COLO829 (cell line): ENCODE measurements around the gene CAMKK2.
"Not testable (repeated sequence)": the region's sequence is repeated elsewhere in the genome, so short reads cannot be mapped to it uniquely, and the experiment has no call there.

ENCODE experiments used
- DNase-seq: peaks from one replicate; pipeline ENCODE4 v3.0.0; 2012; ENCODE audit warnings: low spot score

The CAMKK2 gene

DNA sequence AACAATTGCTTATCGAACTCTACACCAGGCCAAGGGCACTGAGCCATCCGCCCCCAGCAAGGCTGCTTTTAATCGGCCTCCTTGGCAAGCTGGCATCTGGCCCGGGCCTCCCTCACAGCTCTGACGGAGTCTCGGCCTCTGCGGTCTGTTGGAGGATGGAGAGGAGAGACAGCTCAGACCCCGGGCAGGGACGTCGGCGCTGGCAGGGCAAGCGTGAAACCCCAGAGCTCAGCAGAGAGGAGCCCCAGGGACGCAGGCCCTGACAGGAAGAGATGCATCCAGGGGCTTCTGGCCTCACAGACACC, 17.5 kb downstream of the CAMKK2 start:
- peak; percentile 62 for DNase-seq

DNA sequence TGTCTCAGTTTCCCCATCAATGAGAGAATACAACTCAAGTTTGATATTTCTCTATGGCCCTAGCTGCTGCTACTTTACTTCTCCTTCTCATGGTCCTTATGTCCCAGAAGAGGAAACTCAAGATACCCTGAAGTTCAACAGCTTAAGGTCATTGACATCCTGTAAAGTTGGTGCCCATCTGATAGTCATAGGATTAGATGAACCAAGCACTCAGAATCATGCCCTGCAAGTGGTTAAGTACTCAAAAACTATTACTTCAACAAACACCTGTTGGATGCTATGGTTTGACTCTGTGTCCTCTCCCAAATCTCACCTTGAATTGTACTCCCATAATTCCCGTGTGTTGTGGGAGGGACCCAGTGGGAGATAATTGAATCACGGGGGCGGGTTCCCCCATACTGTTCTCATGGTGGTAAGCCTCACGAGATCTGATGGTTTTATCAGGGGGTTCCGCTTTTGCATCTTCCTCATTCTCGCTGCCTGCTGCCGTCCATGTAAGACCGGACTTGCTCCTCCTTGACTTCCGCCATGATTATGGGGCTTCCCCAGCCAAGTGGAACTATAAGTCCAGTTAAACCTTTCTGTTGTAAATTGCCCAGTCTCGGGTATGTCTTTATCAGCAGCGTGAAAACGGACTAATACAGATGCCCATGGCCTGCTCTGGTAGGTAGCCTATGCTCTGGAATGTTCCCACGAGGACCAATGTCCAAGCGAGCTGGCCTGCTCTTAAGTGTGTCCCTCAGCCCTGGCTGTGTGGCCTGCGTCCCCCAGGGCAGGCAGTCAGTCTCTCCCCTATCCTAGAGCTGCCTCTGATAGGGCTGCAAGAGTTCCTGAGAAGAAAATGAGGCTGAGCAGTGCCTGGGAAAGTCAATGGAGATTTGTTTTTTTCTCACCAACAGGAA, 18.1 kb downstream of the CAMKK2 start:
- no peak for DNase-seq

DNA sequence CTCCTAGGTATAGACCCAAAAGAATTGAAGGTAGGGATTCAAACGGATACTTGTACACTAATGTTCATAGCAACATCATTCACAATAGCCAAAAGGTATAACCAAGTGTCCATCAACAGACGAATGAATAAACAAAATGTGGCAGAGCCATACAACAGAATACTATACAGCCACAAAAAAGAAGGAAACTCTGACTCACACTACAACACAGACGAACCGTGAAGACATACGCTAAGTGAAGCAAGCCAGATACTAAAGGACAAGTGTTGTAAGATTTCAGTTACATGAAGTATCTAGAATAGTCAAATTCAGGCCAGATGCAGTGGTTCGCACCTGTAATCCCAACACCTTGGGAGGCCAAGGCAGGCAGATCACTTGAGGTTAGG, 19.1 kb downstream of the CAMKK2 start:
- DNase-seq = no peak

DNA sequence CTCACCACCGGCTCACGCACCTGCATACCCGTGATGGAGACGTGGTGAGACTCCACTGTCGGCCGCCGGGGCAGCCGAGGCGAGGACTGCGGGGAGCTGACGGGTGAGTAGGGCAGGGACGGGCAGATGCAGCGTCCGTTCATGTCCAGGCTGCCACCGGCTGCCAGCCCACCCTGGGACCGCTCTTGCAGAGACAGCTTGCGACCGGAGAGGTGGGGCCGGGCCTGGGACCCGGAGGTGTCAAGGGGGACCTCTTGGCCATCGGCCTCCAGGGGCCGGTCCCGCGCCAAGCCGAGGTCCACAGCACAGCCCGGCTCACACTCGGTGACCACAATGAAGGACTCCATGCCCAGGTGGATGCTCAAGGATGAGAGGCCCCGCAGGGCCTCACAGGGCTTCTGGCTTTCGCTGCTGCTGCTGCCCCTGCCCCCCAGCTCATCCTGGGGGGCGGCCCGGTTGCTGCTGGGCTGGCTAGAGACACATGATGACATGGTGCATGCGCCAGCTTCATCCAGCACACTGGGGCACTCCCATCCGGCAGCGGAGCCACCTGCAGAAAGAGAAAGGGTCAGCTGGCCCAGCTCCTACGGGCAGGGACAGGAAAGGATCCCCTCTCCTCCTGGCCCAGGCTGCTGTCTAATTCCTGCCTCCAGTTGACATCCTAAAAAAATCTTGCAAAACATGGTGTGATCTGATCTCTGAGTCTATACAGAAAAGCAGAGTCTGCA, 22.3 kb downstream of the CAMKK2 start:
- no peak for DNase-seq

DNA sequence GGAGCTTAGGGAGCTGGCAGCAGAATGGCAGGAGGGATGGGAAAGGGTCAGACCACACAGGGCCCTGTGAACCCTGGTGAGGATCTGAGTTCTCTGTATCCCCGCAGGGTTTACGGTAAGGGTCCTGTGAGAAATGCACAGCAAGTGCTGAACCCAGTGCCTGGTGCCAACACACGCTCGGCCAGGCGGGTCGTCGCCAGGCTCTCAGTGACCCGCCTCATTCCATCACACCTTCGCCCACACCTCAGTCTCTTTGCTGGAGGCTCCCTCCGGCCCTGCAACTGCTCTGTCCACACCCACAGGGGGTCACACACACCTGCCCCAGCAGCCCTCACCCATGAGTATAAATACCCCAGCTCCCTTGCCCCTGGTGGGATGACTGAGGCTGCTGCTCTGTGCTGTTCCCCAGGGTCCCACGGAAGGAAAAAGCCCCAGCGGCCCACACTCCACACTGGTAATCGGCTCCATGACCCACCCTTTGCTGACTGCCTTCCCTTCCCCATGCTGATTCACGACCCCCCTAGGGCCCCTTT, 23.1 kb downstream of the CAMKK2 start:
- no peak for DNase-seq

DNA sequence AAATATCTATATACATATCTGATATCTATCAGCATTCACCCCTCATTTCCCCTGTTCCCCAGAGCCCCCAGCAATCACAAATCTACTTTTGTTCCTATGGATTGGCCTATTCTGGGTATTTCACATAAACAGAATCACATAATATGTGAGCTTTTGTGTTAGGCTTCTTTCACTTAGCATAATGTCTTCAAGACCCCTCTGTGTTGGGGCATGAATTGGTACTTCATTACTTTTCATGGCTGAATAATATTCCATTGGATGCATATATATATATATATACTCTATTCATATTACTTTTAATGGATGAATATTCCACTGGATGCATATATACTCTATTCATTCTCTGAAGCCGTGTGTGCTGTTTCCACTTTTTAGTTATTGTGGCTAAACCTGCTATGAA, 28.7 kb downstream of the CAMKK2 start:
- DNase-seq = no peak

DNA sequence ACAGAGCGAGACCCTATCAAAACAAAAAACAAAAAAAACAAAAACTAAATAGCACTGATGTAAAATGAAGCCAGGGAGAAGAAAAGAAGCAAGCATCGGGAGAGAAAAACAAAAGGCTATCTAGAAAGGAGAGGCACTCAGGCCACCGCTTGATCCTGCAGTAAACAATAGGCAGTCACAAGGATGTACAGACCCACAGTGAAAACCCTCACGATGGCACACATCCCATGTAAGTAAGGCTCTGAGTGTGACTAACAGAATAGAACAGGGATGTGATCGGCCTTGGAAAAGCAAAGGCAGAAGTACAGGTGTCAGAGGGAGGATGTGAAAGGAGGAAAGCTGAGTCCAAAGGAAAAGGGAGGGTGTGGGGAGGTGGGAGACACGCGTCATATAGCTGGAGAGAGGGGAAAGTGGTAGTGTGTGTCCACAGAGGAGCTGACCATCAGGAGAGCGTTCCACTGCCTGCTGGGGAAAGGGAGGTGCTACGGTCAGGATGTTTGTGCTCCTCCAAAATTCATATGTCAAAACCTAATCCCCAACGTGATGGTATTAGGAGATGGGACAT, 31.5 kb downstream of the CAMKK2 start:
- DNase-seq = no peak

DNA sequence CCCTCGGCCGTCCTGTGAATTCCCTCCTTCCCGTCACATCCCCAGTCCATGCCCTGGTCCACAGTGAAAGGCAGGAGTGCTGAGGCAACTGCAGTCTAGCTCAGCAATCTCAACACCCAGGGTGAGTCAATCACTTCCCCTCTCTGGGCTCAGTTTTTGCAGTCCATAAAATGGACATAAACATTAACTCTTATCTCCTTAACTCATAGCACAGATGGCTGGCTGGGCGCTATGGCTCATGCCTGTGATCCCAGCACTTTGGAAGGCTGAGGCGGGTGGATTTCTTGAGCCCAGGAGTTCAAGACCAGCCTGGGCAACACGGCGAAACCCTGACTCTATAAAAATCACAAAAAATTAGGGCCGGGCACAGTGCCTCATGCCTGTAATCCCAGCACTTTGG, 32.4 kb downstream of the CAMKK2 start:
- DNase-seq = no peak

DNA sequence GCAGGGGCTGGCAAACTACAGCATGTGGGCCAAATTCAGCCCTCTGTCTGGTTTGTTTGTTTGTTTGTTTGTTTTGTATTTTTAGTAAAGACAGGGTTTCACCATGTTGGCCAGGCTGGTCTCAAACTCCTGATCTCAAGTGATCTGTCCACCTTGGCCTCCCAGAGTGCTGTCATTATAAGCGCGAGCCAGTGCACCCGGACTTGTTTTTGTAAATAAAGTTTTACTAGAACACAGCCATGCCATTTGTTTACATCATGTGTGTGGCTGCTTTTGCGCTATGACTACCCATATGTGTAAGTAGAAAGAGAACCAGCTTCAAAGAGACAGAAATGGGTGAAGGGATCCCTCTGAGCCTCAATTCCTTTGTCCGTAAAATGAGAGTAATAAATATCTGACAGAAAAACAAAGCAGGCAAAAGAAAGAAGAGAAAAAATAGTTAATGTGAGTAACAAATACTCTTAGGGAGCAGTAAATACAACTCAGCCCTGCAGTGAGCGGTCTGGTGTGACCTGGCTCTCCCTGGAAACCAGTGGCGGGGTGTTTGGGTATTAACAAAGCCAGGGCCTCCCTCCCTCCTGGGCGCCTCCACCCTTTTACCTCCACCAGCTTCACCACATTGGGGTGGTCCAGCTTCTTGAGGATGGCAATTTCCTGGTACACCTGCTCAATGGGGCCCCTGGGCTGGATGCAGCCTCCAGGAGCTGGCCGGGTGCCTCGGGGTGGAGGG, 33.1 kb downstream of the CAMKK2 start:
- no peak for DNase-seq

DNA sequence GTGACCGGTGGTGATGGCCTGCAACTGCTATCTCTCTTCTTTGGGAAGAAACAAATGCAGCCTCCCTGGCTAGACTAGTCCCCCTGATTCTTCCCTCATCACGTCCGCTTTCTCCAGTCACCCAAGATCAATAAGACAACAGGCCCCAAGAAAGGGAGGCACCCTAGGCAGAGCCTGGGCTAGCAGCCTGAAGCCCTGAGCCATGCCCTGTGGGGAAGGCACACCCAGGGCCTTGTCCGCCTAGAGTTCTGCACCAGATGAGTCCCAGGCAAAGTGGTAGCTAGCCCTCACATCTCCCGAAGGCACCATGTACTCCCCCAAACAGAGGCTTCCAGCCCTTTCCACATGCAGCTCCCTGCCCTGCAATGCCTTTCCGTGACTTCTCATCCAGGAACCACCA, 35.1 kb downstream of the CAMKK2 start:
- no peak for DNase-seq

DNA sequence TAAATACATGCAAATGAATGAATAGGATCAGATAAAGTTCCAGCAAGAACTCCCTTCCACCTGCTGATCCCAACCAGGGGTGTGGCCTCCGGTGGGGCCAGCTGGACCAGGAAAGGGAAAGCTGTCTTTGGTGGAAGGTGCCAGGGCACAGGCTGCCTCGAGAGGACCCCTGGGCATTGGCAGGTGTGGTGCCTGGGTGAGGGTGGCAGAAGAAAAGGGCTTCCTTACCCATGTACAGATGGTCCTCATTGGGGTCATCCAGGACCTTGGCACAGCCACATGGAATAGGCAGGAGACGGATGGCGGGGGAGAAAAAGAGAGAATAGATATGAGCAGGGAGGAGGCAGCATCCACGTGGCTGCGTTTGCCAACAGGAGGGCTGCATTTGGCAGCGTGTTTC, 36.4 kb downstream of the CAMKK2 start:
- no peak for DNase-seq

DNA sequence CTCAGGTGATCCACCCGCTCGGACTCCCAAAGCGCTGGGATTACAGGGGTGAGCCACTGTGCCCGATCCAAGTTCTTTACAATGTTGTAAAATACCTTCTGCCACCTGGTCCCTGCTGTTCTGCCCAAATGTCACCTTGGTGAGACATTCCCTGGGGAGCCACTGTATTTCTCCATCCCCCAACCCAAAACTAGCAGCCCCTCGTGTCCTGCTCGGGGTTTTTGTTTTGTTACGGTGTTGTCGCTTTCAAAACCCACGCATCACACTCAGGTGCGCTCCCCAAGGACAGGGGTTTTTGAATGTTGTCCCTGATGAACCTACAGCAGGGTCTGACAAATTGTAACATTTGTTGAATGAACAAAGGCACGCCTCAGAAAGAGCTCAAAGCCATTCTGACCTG, 37.4 kb downstream of the CAMKK2 start:
- no peak for DNase-seq

DNA sequence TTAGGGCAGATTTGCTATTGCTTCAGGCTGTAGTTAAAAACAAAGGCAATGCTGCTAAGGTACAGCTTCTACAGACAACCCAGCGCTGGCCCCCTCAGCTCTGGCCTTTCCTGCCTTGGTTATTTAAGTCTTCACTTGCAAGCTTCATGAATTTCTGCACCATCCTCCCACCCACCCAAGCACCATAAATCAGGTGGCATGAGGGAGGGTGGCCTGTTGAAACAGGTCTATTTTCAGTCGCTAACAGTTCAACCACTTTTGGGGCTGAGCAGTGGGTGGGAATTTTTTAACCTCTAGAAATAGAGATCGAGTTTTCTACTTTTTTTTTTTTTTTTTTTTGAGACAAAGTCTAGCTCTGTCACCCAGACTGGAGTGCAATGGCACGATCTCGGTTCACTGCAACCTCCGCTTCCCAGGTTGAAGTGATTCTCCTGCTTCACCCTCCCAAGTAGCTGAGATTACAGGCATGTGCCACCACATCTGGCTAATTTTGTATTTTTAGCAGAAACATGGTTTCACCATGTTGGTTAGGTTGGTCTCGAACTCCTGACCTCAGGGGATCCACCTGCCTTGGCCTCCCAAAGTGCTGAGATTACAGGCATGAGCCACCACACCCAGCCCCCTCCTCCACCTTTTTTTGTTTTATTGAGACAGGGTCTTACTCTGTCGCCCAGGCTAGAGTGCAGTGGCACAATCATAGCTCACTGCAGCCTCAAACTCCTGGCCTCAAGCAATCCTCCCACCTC, 38.6 kb downstream of the CAMKK2 start:
- DNase-seq = not testable (repeated sequence)

DNA sequence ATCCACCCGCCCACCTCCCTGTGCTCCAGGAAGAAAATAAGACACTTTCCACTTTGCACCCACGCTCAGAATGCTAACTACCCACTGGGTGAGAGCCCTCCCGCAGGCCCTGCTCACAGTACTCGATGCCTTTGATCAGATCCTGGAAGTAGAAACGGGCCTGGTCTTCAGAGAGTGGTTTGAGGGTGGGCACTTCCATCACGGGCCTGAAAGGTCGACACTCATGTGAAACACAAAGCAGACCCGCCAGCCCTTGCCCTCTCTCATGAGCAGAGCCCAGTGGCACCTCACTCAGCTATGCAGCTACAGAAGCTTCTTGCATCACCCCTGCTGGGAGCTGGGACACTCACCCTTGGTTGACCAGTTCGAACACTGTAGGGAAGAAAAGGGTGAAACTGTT, 41.1 kb downstream of the CAMKK2 start:
- DNase-seq = no peak

DNA sequence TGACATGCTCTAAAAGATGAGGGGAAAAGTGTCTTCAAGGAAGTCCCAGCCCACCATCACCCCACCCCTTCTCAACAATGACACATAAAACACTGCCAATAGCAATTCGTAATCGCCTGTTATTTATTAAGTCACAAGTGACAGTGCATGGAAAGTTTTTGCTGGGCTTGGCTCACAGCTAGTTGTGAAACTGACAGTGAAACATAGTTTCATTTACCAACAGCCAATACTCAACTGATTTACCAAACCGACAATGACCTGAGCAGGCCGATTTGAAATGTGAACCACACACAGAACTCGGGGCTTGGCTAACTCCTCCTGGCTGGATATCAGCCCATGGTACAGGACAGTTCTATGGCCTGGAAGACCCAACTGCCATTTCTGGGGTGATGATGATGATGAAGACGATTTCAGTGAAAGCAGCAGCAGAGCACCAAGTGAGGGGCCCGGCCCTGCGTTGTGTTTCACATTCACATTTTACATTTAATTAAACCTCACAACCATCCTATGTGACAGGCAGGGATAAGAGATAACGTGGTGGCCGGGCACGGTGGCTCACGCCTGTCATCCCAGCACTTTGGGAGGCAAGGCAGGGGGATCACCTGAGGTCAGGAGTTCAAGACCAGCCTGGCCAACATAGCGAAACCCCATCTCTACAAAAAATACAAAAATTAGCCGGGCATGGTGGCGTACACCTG, 42.7 kb downstream of the CAMKK2 start:
- no peak for DNase-seq

DNA sequence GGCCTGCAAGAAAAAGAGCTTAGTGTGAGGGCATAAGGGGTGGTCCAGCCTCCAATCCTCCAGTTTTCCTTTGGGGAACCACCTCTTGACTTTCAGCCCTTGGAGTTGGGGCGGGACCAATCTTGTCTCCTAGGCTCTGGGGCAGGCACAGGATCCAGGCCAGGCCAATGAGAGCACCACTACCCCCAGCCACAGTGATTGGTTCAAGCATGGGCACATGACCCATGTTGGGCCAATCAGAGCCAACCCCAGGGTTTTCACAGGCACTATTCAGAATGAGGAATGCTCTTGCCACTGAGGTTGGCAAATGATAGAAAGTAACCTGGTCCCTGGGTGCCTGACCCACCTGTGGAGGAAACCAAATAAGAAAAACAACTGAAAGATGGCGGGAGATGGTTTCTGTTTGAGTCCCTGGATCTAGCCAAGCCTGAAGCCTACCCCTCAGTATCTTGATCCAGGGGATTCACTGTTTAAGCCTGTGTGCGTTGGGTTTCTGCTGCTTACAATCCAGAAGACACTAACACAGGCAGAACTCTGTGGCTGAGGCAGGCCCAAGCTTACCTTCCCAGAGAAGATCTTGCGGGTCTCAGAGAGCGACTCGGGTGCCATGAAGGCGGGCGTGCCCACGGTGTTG, 43.7 kb downstream of the CAMKK2 start:
- no peak for DNase-seq

DNA sequence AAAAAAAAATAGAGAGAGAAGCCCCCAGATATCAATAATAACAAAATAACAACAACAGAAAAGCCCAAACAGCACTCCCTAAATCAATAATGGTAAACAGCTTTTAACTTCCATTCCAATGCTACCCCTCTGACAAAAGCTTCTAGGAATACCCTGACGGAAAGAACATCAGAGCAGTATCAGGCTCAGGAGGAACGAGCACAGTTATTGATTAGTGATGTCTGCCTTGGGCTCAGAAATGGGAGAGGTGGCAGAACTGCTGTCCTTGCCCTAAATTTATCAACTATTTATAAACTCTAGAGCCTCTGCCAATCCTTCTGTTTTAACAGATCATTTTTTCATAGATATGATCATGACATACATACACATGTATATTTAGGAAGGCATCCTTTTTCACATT, 44.7 kb downstream of the CAMKK2 start:
- DNase-seq = no peak

DNA sequence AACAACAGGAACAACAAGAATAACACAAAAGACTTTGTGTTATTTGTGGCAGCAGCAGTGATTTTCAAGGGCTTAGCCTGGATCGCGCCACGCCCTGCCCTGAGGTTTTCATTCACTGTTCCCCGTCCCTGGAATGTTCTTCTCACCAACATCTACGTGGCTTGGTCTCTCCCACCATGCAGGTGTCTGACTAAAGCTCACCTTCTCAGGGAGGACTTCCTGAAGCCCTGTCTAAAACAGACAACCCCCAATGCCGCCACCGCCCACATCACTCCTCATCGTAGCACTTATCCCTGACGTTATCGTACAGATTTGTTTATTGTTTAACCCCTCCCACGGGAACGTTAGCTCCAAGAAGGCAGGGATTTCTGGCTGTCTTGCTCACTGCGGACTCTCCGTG, 46.1 kb downstream of the CAMKK2 start:
- DNase-seq = no peak

DNA sequence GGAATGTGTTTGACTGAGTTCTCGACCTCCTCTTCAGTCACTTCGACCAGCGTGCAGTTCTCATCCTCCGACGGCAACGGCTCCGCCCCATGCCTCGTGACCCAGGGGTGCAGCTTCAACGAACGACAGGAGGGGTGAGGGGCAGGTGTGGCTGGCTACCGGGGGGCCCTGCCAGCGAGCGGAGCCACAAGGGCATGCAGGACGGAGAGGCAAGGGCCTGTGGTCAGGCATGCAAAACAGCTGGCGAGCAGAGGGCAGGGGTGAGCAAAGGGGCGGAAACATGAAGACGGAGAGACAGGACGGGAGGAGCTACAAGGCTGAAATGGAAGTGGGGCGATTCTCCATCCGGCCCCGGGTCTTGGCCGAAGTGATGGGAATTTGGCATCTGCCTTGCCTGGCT, 47.9 kb downstream of the CAMKK2 start:
- DNase-seq = no peak

DNA sequence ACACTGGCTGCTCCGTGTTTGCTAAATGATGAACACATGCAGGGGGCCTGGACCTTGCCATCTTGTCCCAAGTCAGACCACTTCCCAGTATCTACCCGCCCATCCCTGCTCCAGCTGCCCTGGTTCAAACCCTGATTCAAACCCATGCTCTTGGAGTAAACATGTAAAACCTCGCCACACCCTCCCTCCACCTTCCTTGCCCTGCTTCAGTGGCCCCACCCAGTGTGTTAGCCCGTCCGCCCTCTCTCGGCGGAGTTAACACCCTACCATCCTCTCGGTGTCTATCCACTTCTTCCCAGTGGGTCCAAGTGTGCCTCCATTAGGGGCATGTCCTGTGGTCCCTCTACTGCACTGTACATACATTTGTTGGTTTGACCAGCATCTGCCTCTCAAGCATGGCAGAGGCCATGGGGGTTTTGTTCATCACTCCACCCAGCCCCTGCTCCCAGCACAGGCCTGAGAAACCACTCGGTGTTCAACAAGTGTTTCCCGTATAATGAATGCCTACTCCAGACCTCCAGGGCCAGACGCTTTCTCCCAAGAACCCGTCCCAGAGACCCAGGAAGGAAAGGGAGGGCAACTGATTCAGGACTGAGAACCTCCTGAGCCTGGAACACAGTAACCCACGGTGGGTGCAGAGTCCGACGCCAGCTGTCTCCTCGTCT, 49.5 kb downstream of the CAMKK2 start:
- DNase-seq = no peak
